K562 (cell line): ENCODE measurements around the gene DHCR7. TPM values are rescaled to one million over a fixed set of nuclear protein-coding genes. Genes with fewer than 3 reads are reported as not detected.
A peak's percentile ranks its signal among the peaks of the same experiment; 100 is the strongest.

ENCODE experiments used
- ATAC-seq: fragments of 200-7000 bp; cut with Tn5 transposase; 3 replicates; pipeline ENCODE4 v1.9.1; 2020; ENCODE audit warnings: moderate library complexity
- BruUV-seq: library from RNA; stranded (reverse); fragments of 400-500 nt; replicated peaks from 2 replicates; lab custom pipeline; 2021; lab: Mats Ljungman, UMichigan
- CTCF ChIA-PET: fragments of 300-600 bp; formaldehyde crosslinking; extraction: SDS; loops from one replicate; lab custom pipeline; 2021; ENCODE audit warnings: low intra/inter-chr PET ratio; lab: Yijun Ruan, JAX
- POLR2A ChIA-PET: fragments of 300-600, 350-650 bp; sonication (Branson Sonifier 250); formaldehyde crosslinking; extraction: SDS; loops from one replicate; lab custom pipeline; 2021; ENCODE audit warnings: antibody characterized with exemption, inconsistent platforms; lab: Yijun Ruan, JAX
- DNase-seq, 4 experiments: peaks; one replicate each; pipeline versions ENCODE4 v3.0.0 to v3.0.0-alpha.2; 2011 to 2018; ENCODE audit warnings: low spot score in 3 of 4, mixed read lengths in 3 of 4; ENCODE audit errors: extremely low read depth in 1 of 4
- FAIRE-seq: peaks from 2 replicates; lab custom pipeline; 2011; peaks lifted over from hg19 to GRCh38; lab: Jason Lieb, UNC
- H2AFZ ChIP-seq: 2 replicates; pipeline ENCODE4 v1.6.0; 2011; ENCODE audit warnings: low read depth, low read length, control low read depth, inconsistent platforms
- H3K27ac ChIP-seq: fragments of 200-600 bp; 3 replicates; pipeline ENCODE4 v1.8.0; 2011; ENCODE audit warnings: low read depth, mild to moderate bottlenecking, control low read depth, inconsistent platforms, low read length, moderate library complexity, mixed read lengths; ENCODE audit errors: extremely low read depth
- H3K27me3 ChIP-seq, 2 experiments: fragments of 300-600 bp in 1 of 2; 2 replicates in 1 of 2; 3 replicates in 1 of 2; pipeline versions ENCODE4 v1.6.0 to v1.8.0; 2011; ENCODE audit warnings: inconsistent platforms in 2 of 2, low read length in 2 of 2, mild to moderate bottlenecking in 1 of 2, mixed read lengths in 1 of 2, moderate library complexity in 1 of 2; ENCODE audit not compliant: control insufficient read depth in 2 of 2, insufficient read depth in 2 of 2
- H3K36me3 ChIP-seq: fragments of 300-600 bp; 3 replicates; pipeline ENCODE4 v1.8.0; 2011; ENCODE audit warnings: mild to moderate bottlenecking, low read length, inconsistent platforms; ENCODE audit not compliant: control insufficient read depth, insufficient read depth
- H3K4me1 ChIP-seq, 2 experiments: fragments of 200-600 bp in 1 of 2; replicated peaks in 1 of 2; 2 replicates in 1 of 2; 3 replicates in 1 of 2; pipeline versions ENCODE4 v1.5.1 to v1.8.0; 2011; ENCODE audit warnings: inconsistent platforms in 2 of 2, low read length in 2 of 2, mild to moderate bottlenecking in 1 of 2, mixed read lengths in 1 of 2, moderate library complexity in 1 of 2; ENCODE audit not compliant: control insufficient read depth in 2 of 2, insufficient read depth in 2 of 2
- H3K4me2 ChIP-seq: 2 replicates; pipeline ENCODE4 v1.6.1; 2011; ENCODE audit warnings: low read length, control low read depth, inconsistent platforms, mixed read lengths; ENCODE audit not compliant: insufficient read depth
- H3K4me3 ChIP-seq: fragments of 200-600 bp; sonication (generic), shearing (Covaris generic); 2 replicates; pipeline ENCODE4 v1.5.1; 2016; ENCODE audit warnings: control low read depth, inconsistent platforms
- H3K79me2 ChIP-seq: fragments of 200-600 bp; 3 replicates; pipeline ENCODE4 v1.8.0; 2011; ENCODE audit warnings: low read length, inconsistent platforms; ENCODE audit not compliant: control insufficient read depth, insufficient read depth
- H3K9ac ChIP-seq, 2 experiments: 2 replicates each; pipeline versions ENCODE4 v1.6.0 to v1.6.1; 2011; ENCODE audit warnings: low read depth in 2 of 2, low read length in 2 of 2, control low read depth in 1 of 2, inconsistent platforms in 1 of 2, mild to moderate bottlenecking in 1 of 2, mixed read lengths in 1 of 2; ENCODE audit not compliant: insufficient read depth in 1 of 2
- H3K9me1 ChIP-seq: one replicate; pipeline ENCODE4 v1.6.0; 2011; ENCODE audit warnings: inconsistent platforms, mild to moderate bottlenecking, low read length, moderate library complexity; ENCODE audit not compliant: control insufficient read depth, insufficient read depth
- H3K9me3 ChIP-seq: replicated peaks from 2 replicates; pipeline ENCODE4 v1.5.1; 2011; ENCODE audit warnings: low read depth, low read length, inconsistent platforms; ENCODE audit not compliant: control insufficient read depth, insufficient read depth
- H4K20me1 ChIP-seq: replicated peaks from 2 replicates; pipeline ENCODE4 v1.6.1; 2011; ENCODE audit warnings: low read length, inconsistent platforms, mixed read lengths; ENCODE audit not compliant: control insufficient read depth, insufficient read depth
- RBFOX2 ChIP-seq: fragments of 200-400 bp; formaldehyde crosslinking; IDR thresholded peaks from 2 replicates; pipeline ENCODE4 v1.6.1; 2017; ENCODE audit warnings: low read depth, mild to moderate bottlenecking, low read length, moderate library complexity
- WGBS: fragments of 100-300 bp; shearing (Covaris generic); methylation state at CpG from one replicate; pipeline ENCODE4 v1.1.6; 2016; ENCODE audit warnings: low coverage, mixed read lengths; ENCODE audit not compliant: insufficient coverage; ENCODE audit errors: missing lambda C conversion rate; 5-methylcytosine and 5-hydroxymethylcytosine counted together
- in situ Hi-C: fragments of 300-500 bp; cut with MboI; formaldehyde crosslinking; loops from 4 replicates; pipeline ENCODE4 v1.15.0; 2018; ENCODE audit warnings: inconsistent platforms, mixed read lengths
- intact Hi-C: fragments of 100-400 bp; cut with micrococcal nuclease; formaldehyde crosslinking; loops from 2 replicates; pipeline ENCODE4 v1.14.2; 2022
- polyA plus RNA-seq, 8 experiments: library from polyadenylated mRNA; depleted of rRNA in 4 of 8; stranded (reverse) in 5 of 8; unstranded in 3 of 8; fragments of >200 nt; fragmentation: Nextera tagmentation in 2 of 8; fragmentation: Illumina TruSeq in 1 of 8; extraction: Ambion mirVana in 2 of 8; extraction: Trizol in 1 of 8; gene quantifications; 2 replicates each; pipeline versions ENCODE4 v1.2.1 to v1.2.3, GENCODE V29; 2011 to 2014; ENCODE audit warnings: inconsistent platforms in 1 of 8, missing spikeins in 1 of 8
- total RNA-seq, 7 experiments: library from RNA; depleted of rRNA in 6 of 7; stranded (reverse); fragments of >200 nt in 6 of 7; fragmentation: Illumina TruSeq in 2 of 7; extraction: Trizol in 2 of 7; gene quantifications; 2 replicates each; pipeline versions ENCODE4 v1.2.1 to v1.2.3, GENCODE V29; 2011 to 2021; ENCODE audit warnings: low replicate concordance in 1 of 7
- TF ChIP-seq, protein P1 (sequence below): fragments of 450-650 bp; IDR thresholded peaks from 2 replicates; pipeline ENCODE4 v1.7.1; 2018; ENCODE audit warnings: mild to moderate bottlenecking, low read depth; ENCODE audit not compliant: partially characterized antibody

Gene DHCR7
- total and polyA plus RNA-seq, 9 of the 15 experiments (the other 6 are each of a cell fraction or from before 2014, with no cell fraction given): 8.4 to 192 (median 82.4) TPM

- DNase-seq (no peak), ATAC-seq (no peak), FAIRE-seq (no peak)
- POLR2A ChIA-PET: no interaction called here
- H3K4me2 ChIP-seq: no peak overlapping the region
- no peak overlapping the region; a peak in 1 of 4 replicates for H3K9ac ChIP-seq
- BruUV-seq: no TSS peak
- WGBS: 86% methylated on average over 19 of the region's 23 CpGs
- H3K4me3 ChIP-seq: no peak overlapping the region
- H3K9me3 ChIP-seq: no peaks in the 10 kb centered on the region
- no peaks in the 10 kb centered on the region for H3K27me3 ChIP-seq
- H4K20me1 ChIP-seq: no peaks in the 10 kb centered on the region
- peaks cover 84% of the 10 kb centered on the region for H3K36me3 ChIP-seq
- no peak overlapping the region for H3K27ac ChIP-seq
- TF ChIP-seq RBFOX2: peak; percentile 45
- TF ChIP-seq, protein P1, sequence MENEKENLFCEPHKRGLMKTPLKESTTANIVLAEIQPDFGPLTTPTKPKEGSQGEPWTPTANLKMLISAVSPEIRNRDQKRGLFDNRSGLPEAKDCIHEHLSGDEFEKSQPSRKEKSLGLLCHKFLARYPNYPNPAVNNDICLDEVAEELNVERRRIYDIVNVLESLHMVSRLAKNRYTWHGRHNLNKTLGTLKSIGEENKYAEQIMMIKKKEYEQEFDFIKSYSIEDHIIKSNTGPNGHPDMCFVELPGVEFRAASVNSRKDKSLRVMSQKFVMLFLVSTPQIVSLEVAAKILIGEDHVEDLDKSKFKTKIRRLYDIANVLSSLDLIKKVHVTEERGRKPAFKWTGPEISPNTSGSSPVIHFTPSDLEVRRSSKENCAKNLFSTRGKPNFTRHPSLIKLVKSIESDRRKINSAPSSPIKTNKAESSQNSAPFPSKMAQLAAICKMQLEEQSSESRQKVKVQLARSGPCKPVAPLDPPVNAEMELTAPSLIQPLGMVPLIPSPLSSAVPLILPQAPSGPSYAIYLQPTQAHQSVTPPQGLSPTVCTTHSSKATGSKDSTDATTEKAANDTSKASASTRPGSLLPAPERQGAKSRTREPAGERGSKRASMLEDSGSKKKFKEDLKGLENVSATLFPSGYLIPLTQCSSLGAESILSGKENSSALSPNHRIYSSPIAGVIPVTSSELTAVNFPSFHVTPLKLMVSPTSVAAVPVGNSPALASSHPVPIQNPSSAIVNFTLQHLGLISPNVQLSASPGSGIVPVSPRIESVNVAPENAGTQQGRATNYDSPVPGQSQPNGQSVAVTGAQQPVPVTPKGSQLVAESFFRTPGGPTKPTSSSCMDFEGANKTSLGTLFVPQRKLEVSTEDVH: no peak
- peaks cover 0 to 7% of the 10 kb centered on the region in 2 experiments; a peak in 1 of 5 replicates for H3K4me1 ChIP-seq
- no peak overlapping the region for H2AFZ ChIP-seq
- peaks cover 6% of the 10 kb centered on the region for H3K9me1 ChIP-seq
- in situ Hi-C loops: no loop called here
- H3K79me2 ChIP-seq: peaks cover 6% of the 10 kb centered on the region; the same call in 1 of the 3 replicates
- CTCF ChIA-PET: no interaction called here
- intact Hi-C loops: no loop called here
Observed at GRCh38 chr11:71459076-71459766, 11.0 kb upstream of the DHCR7 start.
